Measurements from ENCODE around the gene SCUBE3. TPM values are rescaled to one million over a fixed set of nuclear protein-coding genes. Genes with fewer than 3 reads are reported as not detected.

SCUBE3 gene
- total and polyA plus RNA-seq, 10 donors, result 0.03 to 0.43 (median 0.11) TPM; not detected in 1

DNA sequence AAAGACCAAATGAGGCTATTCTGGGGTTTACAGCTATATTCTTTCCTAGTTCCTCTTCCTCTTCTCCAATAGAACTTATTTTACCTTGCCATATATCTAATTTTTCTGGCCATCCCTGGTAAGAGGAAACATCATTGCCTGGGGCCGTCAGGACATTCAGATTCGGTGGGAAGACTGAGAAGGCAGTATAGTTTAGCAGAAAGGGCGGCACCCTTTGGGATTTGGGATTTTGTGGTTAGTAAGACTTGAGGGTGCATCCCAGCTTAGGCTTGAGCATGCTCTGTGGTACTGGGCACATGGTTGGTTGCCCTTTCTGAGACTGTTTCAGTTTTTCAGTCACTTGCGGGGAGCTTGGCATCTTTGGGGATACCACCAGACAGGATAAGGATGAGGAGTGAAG, 21.1 kb downstream of the SCUBE3 start:
- H3K4me1 ChIP-seq, result peaks cover 0 to 11% (median 0%) of the 10 kb centered on the region in 6 donors
- WGBS, 5 donors, result 69 to 85% (median 71%) methylated on average over 4 of the region's 4 CpGs
- no peak overlapping the region for H3K4me3 ChIP-seq
- no peak for DNase-seq
- TF ChIP-seq POLR2AphosphoS5 (IDR thresholded peaks at IDR 0.05) (no peak), POLR2A (IDR thresholded peaks at IDR 0.05) (no peak)
- TF ChIP-seq, protein P1, sequence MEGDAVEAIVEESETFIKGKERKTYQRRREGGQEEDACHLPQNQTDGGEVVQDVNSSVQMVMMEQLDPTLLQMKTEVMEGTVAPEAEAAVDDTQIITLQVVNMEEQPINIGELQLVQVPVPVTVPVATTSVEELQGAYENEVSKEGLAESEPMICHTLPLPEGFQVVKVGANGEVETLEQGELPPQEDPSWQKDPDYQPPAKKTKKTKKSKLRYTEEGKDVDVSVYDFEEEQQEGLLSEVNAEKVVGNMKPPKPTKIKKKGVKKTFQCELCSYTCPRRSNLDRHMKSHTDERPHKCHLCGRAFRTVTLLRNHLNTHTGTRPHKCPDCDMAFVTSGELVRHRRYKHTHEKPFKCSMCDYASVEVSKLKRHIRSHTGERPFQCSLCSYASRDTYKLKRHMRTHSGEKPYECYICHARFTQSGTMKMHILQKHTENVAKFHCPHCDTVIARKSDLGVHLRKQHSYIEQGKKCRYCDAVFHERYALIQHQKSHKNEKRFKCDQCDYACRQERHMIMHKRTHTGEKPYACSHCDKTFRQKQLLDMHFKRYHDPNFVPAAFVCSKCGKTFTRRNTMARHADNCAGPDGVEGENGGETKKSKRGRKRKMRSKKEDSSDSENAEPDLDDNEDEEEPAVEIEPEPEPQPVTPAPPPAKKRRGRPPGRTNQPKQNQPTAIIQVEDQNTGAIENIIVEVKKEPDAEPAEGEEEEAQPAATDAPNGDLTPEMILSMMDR (IDR thresholded peaks at IDR 0.05 in 8 of 11, conservative IDR thresholded peaks at IDR 0.05 in 3 of 11), result no peak
- H3K27me3 ChIP-seq (replicated peaks in 1 of 7), result no peaks in the 10 kb centered on the region
- peaks cover 0 to 9% (median 0%) of the 10 kb centered on the region in 8 donors for H3K9me3 ChIP-seq
- H3K27ac ChIP-seq, result no peak overlapping the region
- intact Hi-C loops (cut with DNase I; ENCODE audit: low total_unique reads), result no loop called here
- H3K36me3 ChIP-seq, result no peaks in the 10 kb centered on the region

DNA sequence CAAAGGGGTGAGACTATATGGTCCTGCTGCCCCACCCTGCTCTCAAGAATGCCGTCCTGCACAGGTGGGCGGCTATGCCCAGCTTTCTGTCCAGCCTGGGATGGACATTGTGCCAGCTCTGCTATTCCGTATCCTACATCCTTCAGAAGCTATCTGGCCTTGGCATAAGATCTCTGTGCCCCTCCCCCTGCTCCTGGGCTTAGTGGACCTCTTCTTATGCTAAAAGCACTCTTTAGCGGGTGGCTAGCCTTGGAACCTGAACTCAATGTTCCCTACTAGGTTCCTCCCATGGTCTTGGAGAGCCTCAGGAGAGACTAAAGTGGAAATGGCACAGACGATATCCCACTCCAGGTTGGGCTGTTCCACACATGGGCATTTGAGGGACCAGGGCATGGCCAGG, 22.5 kb downstream of the SCUBE3 start:
- Histone ChIP-seq H3K4me1 (peaks cover 0 to 14% (median 0%) of the 10 kb centered on the region in 6 donors), H3K4me3 (no peak overlapping the region), H3K27me3 (replicated peaks in 1 of 7) (no peaks in the 10 kb centered on the region), H3K27ac (no peak overlapping the region), H3K36me3 (no peaks in the 10 kb centered on the region), H3K9me3 (peaks cover 0 to 9% (median 0%) of the 10 kb centered on the region in 8 donors)
- intact Hi-C loops (cut with DNase I; ENCODE audit: low total_unique reads), result no loop called here
- DNase-seq, result peak; percentile 27
- 96 to 99% (median 96%) methylated on average over 5 of the region's 5 CpGs for WGBS, 5 donors
- no peak for TF ChIP-seq POLR2AphosphoS5 (IDR thresholded peaks at IDR 0.05)

DNA sequence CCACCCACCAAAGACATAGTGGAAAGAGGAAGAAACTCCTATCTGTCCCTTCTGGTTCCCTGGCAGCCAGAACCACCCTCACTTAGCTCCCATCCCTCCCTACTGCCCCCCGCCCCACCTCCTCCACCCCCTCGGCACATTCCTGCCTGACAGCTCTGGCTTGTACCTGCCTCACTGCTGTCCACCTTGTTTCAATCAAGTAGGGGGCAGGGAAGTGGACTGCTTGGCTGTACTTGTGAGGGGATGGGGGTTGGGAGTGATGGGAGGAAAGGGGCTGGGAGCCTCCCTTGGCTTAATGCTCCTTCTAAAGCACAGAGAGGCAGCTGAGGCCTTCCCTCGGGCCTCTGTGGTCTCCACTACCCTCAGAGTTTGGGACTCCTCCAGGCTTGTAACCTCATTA, 23.7 kb downstream of the SCUBE3 start:
- Histone ChIP-seq H3K27me3 (replicated peaks in 1 of 7) (no peaks in the 10 kb centered on the region), H3K27ac (no peak overlapping the region), H3K36me3 (peaks cover 0 to under 1% (median 0%) of the 10 kb centered on the region in 6 donors), H3K9me3 (peaks cover 0 to 9% (median 0%) of the 10 kb centered on the region in 8 donors), H3K4me1 (peaks cover 0 to 14% (median 0%) of the 10 kb centered on the region in 6 donors), H3K4me3 (no peak overlapping the region)
- intact Hi-C loops (cut with DNase I; ENCODE audit: low total_unique reads), result no loop called here
- DNase-seq, result peak; percentile 25
- TF ChIP-seq POLR2A (IDR thresholded peaks at IDR 0.05) (no peak), POLR2AphosphoS5 (IDR thresholded peaks at IDR 0.05) (no peak)
- TF ChIP-seq, protein P1 (IDR thresholded peaks at IDR 0.05 in 8 of 11, conservative IDR thresholded peaks at IDR 0.05 in 3 of 11), result no peak
- WGBS, 5 donors, result 66 to 79% (median 71%) methylated on average over 3 of the region's 3 CpGs

DNA sequence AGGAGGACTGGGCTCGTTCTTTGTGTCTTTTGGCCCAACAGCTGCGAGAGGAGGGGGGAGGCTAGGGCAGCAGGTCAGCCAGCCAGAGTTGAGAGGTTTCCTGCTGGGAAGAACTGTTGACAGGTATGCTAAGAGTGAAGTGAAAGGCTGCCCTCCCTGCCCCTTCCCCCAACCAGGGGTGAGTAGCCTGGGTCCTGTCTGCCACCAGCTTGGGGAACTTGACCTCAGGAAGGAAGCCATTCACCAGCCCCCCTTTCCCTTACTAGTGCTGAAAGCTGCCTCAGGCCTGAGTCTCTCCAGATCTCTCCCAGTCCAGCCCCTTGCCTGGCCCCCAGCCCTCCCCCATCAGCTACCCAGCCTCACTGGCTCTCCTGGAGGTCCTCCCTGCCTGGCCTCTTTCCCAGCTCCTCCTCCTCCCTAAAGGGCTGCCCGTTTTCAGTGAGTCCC, 25.1 kb downstream of the SCUBE3 start:
- no peak overlapping the region for H3K4me3 ChIP-seq
- peak; percentile 24 for DNase-seq
- H3K9me3 ChIP-seq, result peaks cover 0 to 9% (median 0%) of the 10 kb centered on the region in 8 donors
- WGBS, 5 donors, result 37 to 60% (median 47%) methylated on average over 3 of the region's 3 CpGs
- H3K27ac ChIP-seq, result no peak overlapping the region
- TF ChIP-seq, protein P1 (IDR thresholded peaks at IDR 0.05 in 8 of 11, conservative IDR thresholded peaks at IDR 0.05 in 3 of 11), result no peak
- TF ChIP-seq POLR2AphosphoS5 (IDR thresholded peaks at IDR 0.05) (no peak), POLR2A (IDR thresholded peaks at IDR 0.05) (no peak)
- peaks cover 0 to 14% (median 0%) of the 10 kb centered on the region in 6 donors for H3K4me1 ChIP-seq
- no peaks in the 10 kb centered on the region for H3K27me3 ChIP-seq (replicated peaks in 1 of 7)
- intact Hi-C loops (cut with DNase I; ENCODE audit: low total_unique reads), result no loop called here
- H3K36me3 ChIP-seq, result peaks cover 0 to 15% (median 0%) of the 10 kb centered on the region in 6 donors
